ENCODE measurements around the gene ADAMTSL1.

Gene ADAMTSL1

GRCh38 chr9:18825656-18826170 is 351.8 kb downstream of the ADAMTSL1 start:
- no peaks in the 10 kb centered on the region for H3K9me3 Mint-ChIP-seq
- no peaks in the 10 kb centered on the region for H3K36me3 Mint-ChIP-seq (ENCODE audit: low read depth)
- no peaks in the 10 kb centered on the region for H3K27me3 Mint-ChIP-seq (ENCODE audit: low read depth, poor library complexity)
- H3K4me1 Mint-ChIP-seq, result peaks cover 45% of the 10 kb centered on the region
- H3K27ac Mint-ChIP-seq, result no peak overlapping the region
- no peak for DNase-seq
- H3K4me3 Mint-ChIP-seq, result no peak overlapping the region
- no peak for TF ChIP-seq CTCF (IDR thresholded peaks at IDR 0.05)

GRCh38 chr9:18826248-18826647 is 352.3 kb downstream of the ADAMTSL1 start:
- Mint-ChIP-seq H3K27me3 (ENCODE audit: low read depth, poor library complexity) (no peaks in the 10 kb centered on the region), H3K9me3 (no peaks in the 10 kb centered on the region), H3K4me1 (peaks cover 45% of the 10 kb centered on the region), H3K36me3 (ENCODE audit: low read depth) (no peaks in the 10 kb centered on the region), H3K4me3 (no peak overlapping the region), H3K27ac (no peak overlapping the region)
- TF ChIP-seq CTCF (IDR thresholded peaks at IDR 0.05), result no peak
- no peak for DNase-seq

- no peak for TF ChIP-seq CTCF (IDR thresholded peaks at IDR 0.05)
- Mint-ChIP-seq H3K4me3 (no peak overlapping the region), H3K36me3 (ENCODE audit: low read depth) (no peaks in the 10 kb centered on the region), H3K4me1 (peaks cover 24% of the 10 kb centered on the region), H3K27ac (no peak overlapping the region), H3K9me3 (no peaks in the 10 kb centered on the region), H3K27me3 (ENCODE audit: low read depth, poor library complexity) (no peaks in the 10 kb centered on the region)
- DNase-seq, result no peak
These were observed 355.1 kb downstream of the ADAMTSL1 start for GRCh38 chr9:18829066-18829465.

- H3K9me3 Mint-ChIP-seq, result no peaks in the 10 kb centered on the region
- no peaks in the 10 kb centered on the region for H3K27me3 Mint-ChIP-seq (ENCODE audit: low read depth, poor library complexity)
- DNase-seq, result no peak
These were observed 355.9 kb downstream of the ADAMTSL1 start for GRCh38 chr9:18829873-18830272.

DNA sequence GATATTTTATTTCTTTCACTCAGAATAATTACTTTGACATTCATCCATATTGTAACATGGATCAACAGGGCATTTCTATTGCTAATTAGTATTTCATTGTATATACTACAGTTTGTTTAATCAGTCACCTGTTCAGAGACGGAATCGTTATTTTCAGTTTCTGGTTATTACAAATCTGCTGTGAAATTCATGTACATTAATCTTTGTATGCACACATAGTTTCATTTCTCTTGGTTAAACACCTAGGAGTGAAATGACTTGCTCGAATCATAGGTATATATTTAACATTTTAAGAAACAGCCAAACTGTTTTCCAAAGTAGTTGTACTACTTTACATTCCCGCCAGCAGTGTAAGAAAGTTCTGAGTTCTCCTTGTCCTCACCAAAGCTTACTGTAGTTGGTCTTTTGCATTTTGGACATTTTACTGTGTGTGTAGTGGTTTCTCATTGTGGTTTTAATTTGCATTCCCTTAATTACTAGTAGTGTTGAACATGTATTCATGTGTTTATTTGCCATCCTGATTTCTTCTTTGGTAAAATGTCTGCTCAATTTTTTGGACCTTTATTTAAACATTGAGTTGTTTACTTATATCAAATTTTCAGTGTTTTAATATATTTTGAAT is 360.9 kb downstream of the ADAMTSL1 start:
- TF ChIP-seq CTCF (IDR thresholded peaks at IDR 0.05), result no peak
- no peaks in the 10 kb centered on the region for H3K27me3 Mint-ChIP-seq (ENCODE audit: low read depth, poor library complexity)
- H3K4me3 Mint-ChIP-seq, result no peak overlapping the region
- peaks cover 6% of the 10 kb centered on the region for H3K4me1 Mint-ChIP-seq
- H3K27ac Mint-ChIP-seq, result no peak overlapping the region
- peaks cover 5% of the 10 kb centered on the region for H3K36me3 Mint-ChIP-seq (ENCODE audit: low read depth)
- DNase-seq, result no peak
- peaks cover 7% of the 10 kb centered on the region for H3K9me3 Mint-ChIP-seq

More at GRCh38 chr9:18829873-18830272, 355.9 kb downstream of the ADAMTSL1 start:
- peaks cover 20% of the 10 kb centered on the region for H3K4me1 Mint-ChIP-seq
- no peak overlapping the region for H3K27ac Mint-ChIP-seq
- H3K4me3 Mint-ChIP-seq, result no peak overlapping the region
- no peaks in the 10 kb centered on the region for H3K36me3 Mint-ChIP-seq (ENCODE audit: low read depth)
- no peak for TF ChIP-seq CTCF (IDR thresholded peaks at IDR 0.05)

GRCh38 chr9:18837402-18837801 is 363.4 kb downstream of the ADAMTSL1 start:
- Mint-ChIP-seq H3K4me1 (no peaks in the 10 kb centered on the region), H3K27me3 (ENCODE audit: low read depth, poor library complexity) (no peaks in the 10 kb centered on the region), H3K4me3 (no peak overlapping the region), H3K27ac (no peak overlapping the region), H3K36me3 (ENCODE audit: low read depth) (peaks cover 5% of the 10 kb centered on the region), H3K9me3 (peaks cover 21% of the 10 kb centered on the region)
- no peak for TF ChIP-seq CTCF (IDR thresholded peaks at IDR 0.05)
- no peak for DNase-seq
